DOHH2 (cell line): Measurements from ENCODE around the gene SFXN5.

Experiments used
- CTCF ChIP-seq: fragments of 200-600 bp; sonication (generic); IDR thresholded peaks from one replicate; pipeline ENCODE4 v1.5.1; 2014; ENCODE audit warnings: antibody characterized with exemption, mild to moderate bottlenecking, low read depth, low read length; ENCODE audit not compliant: poor library complexity, severe bottlenecking
- EZH2phosphoT487 ChIP-seq: fragments of 200-600 bp; sonication (generic); IDR thresholded peaks from 2 replicates; pipeline ENCODE4 v1.6.1; 2017; ENCODE audit warnings: borderline replicate concordance, mild to moderate bottlenecking, antibody characterized with exemption, low read length, moderate library complexity, mixed read lengths

- TF ChIP-seq CTCF (no peak), EZH2phosphoT487 (no peak)
Measured at GRCh38 chr2:72963423-72964145, 107.9 kb downstream of the SFXN5 start.
